Stromal cell of bone marrow (primary cell): ENCODE measurements around the gene LRRTM1.
A peak's percentile ranks its signal among the peaks of the same experiment; 100 is the strongest.

Experiments
- DNase-seq: peaks from one replicate; pipeline ENCODE4 v3.0.0-alpha.2; 2012; ENCODE audit warnings: low read depth

Gene LRRTM1

DNA sequence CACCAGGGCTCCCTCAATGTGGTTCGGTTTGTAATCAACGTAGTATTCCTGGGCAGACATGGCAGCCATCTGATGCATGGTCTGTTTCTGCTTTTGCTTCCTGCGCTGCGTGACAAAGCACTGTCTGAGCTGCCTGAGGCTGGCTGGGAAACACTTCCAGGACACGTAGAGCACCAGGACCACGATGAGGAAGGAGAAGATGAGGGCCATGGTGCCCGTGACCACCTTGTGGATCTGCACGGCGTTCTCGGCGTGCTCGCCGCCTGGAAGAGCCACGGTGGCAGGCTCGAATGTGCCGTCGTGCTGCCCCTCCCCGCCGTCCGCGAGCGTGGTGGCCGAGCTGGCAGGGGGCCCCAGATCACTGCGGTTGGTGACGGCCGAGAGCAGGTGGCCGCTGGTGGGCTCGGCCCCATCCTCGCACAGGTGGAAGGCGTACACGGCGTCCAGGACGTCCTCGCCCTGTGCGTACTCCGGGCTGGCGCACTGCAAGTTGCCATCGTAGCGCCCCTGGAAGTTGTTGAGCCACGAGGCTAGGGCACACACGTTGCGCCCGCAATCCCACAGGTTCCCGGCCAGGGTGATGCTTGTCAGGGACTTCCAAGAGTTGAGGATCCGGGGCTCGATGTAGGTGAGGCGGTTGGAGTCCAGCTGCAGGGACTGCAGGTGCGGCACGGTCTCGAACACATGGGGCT is 2.1 kb downstream of the LRRTM1 start:
- DNase-seq: no peak

DNA sequence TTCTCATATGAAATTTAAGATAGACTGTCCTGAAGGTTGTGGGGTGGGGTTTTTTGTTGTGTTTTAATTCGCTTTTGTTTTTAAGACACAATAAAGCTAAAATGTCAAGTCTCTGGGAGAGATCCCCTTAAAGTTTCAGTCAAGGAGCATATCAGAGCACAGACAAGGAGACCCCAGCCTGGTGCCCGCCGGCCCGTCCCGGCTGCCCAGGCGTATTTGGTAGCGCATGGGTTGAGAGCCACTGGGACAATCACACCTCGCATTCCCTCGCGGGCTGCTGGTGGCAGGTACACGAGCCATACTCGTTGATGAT is 2.6 kb downstream of the LRRTM1 start:
- DNase-seq: no peak

DNA sequence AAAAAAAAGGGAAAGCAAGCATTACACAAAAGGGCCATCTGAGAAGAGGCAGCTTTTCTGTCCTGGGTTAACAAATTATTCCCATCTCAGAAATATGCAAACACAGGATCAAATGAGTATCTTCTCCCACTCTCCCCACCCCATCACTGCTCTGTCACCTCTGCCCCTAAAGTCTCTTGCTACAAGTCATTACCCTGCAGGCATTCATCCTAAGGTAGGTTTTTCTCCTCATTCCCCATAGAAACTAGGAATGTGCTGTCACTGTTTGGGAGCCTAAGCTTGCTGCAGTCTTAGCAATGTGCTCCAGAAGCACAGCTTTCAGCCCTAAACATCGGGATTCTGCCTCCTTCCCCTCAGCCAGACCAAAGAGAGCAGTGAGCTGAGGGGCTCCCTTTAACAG is 3.6 kb downstream of the LRRTM1 start:
- DNase-seq: no peak

DNA sequence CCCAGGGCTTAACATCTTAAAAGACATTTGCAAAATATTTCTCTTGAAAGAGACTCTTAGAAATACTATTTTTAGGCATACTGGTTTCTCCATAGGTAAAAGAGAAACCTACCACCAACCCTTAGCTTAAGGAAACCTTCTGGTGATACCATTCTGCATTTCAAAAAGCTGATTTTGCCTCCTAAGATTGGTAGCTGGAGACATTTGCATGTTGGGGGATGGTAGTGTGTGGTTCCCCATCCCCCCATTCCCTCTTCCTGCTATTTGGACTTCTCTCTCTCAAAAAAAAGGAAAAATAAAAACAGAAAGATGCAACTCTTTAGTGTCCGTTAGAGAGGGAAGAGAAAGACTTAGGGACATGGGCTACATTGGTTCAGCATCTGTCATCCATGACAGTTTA is 4.2 kb downstream of the LRRTM1 start:
- DNase-seq: no peak

DNA sequence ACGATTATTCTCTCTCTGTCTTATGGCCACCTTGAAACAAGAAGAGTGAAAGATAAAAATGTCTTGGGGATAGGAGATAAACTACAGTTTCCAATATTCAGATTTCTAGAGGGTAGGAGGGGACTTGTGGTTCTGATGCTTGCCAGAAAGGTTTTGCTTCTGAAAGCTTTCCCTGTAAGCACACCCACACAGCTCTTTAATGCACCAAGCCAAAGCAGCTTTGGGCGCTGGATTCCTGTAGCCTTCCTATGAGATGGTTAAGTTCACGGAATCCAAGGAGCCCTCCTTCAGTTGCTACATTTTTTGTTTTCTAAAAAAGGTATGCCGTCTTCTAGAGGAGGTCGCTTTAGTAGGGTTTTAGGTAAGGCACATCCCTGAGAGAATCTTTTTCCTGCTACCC is 4.9 kb downstream of the LRRTM1 start:
- no peak for DNase-seq

DNA sequence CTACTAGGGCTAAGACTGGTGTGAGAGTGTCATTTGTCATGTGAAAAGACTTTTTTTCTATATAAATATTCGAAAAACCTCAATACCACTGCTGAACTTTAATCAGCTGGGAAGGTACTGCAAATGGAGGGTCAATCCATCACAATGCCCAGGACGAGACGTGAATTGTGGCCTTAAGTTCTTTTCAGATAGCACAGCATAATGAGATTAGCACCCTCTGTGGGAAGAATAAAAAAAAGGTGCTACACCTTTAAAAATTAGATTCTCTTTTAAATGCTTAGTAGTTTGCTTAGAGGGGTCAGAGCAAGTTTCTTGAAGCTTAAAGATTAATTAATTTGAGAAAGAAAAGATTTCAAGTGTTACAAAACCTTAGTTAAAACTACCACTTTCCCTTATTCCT is 5.6 kb downstream of the LRRTM1 start:
- DNase-seq: no peak

DNA sequence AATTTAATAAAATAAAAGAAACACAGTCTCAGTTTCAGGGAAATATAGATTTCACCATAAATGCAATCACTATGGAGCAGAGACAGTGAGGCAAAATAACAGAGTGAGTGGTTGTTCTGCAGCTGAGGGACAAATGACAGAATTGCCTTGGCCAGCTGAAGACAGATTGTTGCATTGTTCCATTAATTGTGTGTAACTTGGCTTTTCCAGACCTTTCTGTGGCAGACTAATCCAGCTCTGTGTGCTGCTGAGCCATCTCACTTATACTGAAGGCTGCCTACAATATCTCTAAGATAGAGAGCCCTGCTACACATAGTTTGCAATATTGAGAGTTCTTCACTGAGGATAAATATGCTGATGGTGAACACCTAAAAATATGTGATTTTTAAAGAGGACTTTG is 11.5 kb downstream of the LRRTM1 start:
- no peak for DNase-seq

DNA sequence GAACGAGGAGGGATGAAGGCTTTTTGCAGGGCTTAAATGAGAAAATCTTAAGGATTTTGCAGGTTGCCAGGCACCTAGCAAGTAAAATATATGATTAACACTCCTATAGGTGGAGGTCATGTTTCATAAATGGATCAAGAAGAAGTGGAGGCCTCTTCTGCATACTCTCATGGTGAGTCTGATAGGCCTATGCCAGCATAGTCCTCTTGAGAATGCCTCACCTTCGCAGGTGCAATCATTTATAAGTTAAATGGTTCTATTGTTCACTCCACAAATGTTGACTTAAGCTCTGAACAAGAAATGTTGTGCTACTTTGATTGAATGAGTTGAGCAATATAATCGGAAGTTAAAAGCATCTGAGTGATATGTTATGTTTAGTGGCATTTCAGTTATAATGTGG is 12.1 kb downstream of the LRRTM1 start:
- no peak for DNase-seq

DNA sequence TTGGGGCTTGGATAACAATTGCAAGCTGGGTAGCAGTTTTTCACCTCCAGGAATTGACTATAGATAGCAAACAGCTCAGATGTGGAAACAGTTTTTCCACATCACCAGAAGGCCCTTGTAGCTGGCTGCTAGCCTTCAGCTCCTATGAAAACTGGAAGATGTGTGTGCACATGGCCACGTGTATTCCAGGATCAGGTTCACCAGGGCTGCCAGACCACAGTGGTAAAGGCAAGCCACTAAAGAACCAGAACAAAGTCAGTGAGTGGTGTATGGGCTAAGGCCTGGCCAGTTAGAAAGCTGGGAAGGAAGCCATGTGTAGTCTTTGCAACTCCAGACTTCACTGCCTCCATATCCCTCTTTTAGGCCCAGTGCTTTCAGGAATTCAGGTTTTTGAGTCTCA is 12.9 kb downstream of the LRRTM1 start:
- DNase-seq: peak; percentile 11

DNA sequence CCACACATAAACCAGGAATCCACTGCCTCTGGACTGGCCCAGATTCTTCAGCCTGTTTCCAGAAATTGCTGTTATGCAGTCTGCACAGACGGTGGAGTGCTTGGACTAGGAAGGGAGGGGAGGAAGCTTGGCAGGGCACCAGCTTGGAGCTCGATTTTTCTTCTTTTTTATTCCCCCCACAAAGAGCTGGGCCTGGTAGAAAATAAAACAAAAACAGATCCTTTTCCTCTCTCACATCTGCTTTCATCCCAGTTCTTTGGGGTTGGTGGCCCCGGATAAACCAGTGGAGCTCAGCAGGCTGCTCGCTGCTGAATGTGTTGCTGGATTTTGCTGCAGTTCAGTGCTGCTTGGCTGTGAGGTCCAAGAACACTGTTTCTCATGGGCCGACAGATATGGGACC is 16.0 kb downstream of the LRRTM1 start:
- DNase-seq: no peak

DNA sequence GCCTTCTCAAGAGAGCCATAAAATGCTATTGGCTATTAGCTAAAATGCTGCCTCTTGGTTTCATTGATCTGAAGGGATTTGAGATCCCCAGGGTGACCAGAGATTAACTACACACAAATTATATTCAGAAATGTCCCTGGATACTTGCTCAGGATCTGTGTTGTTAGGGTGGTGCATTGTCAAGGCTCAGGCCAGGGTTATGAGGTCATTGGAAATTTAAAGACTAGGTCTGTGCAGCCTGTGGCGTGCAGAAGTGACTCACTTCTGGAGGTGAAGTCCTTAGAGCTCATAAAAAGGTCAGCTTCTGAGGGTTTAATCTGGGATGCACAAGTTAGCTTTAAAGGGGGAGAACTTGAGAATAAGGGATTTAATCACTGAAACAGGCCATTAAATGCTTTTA is 23.5 kb downstream of the LRRTM1 start:
- DNase-seq: no peak

DNA sequence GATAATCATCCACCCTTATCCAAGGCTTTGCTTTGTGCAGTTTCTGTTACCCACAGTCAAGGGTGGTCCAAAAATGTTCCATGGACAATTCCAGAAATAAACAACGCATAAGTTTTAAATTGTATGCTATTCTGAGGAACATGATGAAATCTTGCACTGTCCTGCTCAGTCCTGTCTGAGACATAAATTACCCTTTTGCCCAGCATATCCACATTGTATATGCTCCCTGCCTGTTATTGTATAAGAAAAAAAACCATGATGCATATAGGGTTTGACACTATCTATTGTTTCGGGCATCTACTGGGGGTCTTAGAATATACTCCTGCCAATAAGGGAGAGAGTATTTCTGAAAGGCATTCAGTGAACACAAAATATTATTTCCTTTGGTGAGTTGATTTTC is 24.0 kb downstream of the LRRTM1 start:
- DNase-seq: no peak

DNA sequence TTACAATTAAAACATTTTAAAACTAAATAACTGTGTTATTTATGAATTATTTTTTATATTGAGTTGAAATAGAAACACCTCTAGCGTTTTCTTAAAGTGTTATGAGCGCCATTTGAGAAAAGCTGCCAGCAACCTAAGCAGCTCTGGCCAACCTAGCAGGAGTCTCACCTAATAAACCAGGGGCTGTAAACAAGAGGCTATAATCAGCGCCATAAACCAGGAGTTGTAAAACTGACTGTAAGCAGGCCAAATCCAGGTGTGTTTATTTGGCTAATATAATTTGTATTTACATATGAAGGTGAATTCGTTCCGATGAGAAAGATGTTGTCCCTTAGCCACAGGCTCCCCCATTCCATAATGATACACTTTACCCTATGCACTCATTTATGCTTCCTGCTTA is 34.7 kb downstream of the LRRTM1 start:
- no peak for DNase-seq

DNA sequence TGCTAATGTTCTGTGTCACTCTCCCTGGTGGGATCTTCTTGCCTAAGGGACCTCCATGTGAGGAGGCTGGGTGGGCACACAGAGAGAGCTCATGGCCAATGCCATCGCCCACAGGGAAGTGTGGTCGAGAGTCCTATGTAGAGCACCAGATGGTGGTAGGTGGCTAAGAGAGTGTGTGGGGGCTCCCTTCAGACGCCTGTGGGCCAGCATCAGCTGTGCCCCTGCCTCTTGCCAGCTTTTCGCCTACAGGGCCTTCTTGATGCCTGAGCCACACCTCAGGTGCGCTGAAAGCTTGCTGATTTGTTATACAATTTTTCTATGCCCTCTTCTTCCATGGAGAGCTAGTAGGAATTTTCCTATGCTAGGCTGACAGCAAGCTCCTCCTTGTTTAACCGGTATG is 38.3 kb downstream of the LRRTM1 start:
- no peak for DNase-seq

DNA sequence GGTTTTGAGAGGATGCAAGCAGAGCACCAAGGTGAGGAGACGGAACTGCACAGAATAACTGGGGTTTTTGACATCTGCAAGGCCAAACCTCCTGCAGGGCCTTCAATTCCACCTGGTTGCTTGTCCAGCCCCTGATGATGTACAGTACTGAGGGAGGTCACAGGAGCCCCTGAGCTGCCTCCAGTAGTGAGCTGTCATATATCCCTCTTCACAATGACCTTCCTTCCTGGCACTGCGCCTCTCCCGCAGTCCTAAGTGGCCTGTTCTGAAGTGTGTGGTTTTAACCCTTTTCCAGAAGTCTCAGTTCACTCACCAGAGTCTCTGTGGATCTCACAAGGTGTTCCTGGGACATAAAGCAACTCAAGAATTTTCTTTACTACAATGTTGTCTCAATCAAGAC is 45.3 kb downstream of the LRRTM1 start:
- no peak for DNase-seq

DNA sequence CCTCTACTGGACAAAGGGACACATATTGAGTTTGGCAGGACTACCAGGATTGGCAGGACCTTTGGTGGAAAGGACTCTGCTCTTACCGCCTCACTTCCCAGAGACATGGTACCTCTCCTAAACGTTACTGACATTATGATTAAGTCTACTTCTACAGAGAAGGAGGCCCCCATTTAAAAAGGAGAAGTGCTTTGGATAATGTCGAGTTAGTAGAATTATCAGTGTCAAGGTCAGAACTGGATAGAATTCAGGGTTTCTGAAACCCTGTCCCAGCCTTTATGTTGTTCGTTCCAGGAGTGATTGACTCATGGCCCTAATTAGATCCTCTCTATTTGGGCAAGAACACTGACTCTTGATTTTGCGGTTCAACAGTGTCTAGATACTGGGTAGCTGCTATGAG is 45.8 kb downstream of the LRRTM1 start:
- no peak for DNase-seq

DNA sequence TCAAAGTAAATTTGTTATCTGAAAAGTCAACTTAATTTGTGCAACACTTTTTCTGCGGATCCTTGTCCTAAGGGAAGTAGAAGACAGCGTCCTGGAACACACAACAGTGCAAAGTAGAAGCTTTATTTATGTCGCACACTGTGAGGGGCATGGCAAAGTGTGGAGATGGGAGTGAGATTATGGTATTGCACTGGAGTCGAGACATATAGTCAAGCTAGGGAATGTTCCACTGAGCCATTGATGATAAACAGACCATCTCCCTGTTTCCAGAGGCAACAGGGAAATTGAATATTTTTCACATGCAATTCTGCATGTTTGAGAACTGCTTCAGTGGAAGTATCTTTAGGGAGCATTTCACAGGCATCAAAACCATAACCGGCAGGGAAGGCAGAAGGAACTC is 46.2 kb downstream of the LRRTM1 start:
- DNase-seq: no peak

DNA sequence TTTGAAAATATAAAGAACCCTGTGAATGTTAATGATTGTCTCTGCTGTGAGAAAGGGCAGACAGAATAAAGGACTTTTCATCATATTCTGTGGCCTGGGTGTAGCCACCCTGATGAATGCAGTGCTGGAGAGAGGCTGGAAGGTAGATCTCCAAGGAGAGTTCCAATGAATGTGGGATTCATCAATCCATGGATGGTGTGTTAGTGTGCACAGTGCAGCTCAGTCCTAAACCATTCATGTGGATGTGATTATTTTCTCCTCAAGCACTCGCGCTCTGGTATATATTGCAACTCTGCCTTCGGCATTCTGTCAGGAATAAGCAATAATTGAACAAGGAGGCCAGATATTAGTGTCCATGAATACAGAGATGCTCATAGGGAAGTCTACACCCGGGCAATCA is 47.1 kb downstream of the LRRTM1 start:
- DNase-seq: no peak

DNA sequence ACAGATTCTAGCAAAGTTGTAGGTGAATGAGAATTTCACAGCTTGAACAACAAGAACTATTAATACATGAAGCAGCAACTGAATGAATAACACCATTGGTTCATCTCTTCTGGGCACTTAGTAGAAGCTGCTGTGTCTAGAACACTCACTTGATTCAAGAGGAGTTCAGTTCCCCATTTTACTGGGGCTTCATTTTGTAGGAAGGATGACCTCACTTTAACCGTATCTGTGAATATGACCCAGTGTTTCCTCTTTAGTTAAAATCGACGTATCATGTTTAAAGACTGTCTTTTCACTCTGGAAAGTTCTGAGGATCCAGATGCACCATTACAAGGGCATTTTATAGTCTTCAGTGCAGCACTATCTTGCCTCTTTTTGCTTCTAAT is 47.8 kb downstream of the LRRTM1 start:
- no peak for DNase-seq

DNA sequence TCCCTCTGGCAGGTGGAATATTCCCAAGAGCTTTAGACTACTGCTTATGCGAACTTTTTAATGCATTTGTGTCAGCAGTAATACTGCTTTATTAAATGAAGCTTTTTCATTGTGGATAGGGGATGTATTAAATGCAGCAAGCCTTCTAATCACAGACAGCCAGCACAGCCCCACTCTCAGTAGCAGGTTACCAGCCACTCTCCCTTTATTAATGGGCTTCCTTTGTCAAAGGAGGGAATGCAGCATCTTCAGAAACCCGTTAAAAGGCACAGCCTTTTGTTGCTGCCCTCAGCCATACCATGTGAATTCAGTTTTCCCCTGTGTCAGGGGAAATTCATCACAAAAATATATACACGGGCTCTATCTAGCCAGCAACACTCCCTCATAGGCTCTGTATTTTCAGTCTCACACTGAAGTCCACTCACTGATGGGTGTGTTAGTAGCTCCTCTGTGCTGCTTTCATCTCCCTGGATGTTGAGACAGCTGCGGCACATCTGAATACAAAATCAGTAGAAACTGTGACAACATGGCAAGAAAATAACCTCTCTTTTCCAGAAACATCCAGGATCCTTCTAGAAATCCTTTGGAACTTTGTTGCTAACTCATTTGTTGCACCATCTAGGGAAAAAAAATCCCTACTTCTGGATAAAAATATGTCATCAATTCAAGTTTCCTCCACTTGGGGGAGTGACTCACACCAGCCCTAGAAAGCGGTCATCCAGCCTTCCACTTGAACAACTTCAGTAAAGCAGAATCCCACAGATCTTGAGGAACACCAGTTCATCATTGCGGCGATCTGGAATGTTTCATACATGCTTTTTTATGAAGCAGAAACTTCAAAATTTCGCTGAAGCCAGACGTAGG is 48.4 kb downstream of the LRRTM1 start:
- DNase-seq: peak; percentile 4

DNA sequence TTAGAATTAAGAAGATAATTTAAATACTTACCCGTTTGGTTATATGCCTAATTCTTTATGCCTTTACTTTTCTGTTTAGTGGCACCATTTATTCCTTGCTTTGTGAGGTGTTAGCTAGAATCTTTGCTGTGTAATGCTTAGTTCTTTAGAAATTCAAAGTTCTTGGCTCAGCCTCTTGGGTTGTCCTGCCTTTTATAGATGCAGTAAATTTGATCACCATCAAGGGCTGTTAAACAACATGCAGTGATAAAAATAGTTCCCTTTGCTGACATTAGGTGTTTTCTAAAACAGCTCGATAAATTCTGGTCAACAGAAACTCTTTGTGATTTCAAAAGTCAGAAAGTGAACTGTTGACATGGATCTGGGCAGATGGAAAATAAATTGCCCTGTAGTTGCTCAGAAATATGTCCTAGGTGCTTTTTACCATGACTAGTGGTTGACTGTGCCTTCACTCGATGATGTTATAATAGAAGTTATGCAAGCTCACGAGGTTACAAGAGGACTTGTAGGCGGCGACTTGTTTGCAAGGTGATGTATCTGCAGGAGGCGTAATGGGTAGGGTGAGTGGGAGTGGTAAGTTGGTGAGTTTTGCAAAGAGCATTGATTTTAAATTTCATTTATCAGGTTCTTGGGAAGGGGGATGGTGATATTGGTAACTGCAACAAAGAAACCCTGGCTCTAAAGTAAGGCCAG is 52.1 kb downstream of the LRRTM1 start:
- no peak for DNase-seq
